ENCODE measurements around the gene OGDHL.
A peak's percentile ranks its signal among the peaks of the same experiment; 100 is the strongest.
"Not testable (repeated sequence)": the region's sequence is repeated elsewhere in the genome, so short reads cannot be mapped to it uniquely, and the experiment has no call there.

The OGDHL gene

DNA sequence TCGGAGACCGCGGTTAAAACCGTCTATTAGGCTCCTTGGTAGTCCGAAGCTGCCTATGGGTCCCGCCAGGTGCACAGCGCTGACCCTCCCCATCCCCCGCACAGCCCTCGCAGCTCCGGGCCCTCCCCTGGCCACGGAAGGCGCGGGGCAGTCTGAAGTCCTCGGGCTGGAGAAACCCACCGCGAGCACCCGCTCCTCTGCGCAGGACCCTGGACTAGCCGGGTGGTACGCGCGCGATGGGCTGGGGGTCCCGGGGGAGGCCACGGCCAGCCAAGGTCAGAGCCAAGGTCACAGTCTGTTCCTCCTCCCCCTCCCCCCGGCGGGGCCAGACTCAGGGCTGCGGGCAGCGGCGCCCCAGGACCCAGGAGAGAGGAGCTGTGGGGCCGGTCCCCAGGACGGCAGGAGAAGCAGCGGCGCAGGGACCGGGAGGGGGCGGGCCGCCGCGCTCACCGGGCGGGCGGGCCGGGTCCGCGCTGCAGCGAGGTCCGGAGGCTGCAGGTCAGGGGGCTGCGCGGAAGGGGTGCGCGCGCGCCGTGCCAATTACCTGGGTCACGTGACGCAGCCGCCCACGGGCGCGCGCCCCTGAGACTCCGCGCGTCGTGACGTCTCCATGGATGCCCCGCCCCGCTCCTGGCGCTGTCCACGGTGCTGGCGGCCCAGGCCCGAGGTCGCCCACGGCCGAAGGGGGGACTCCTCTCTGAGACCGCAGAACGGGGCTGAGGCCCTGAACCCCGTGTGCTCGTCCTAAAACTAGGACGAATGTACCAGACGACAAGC lies at the start of gene OGDHL:
TSS of gene OGDHL (minus strand) at position 535 of the 777 bp plus-strand sequence. CDS start 3,731 bp downstream, outside the sequence.
- DNase-seq (ENCODE audit: extremely low read depth in 1 of 2, low read depth in 1 of 2), result peak; percentile 22 to 30

DNA sequence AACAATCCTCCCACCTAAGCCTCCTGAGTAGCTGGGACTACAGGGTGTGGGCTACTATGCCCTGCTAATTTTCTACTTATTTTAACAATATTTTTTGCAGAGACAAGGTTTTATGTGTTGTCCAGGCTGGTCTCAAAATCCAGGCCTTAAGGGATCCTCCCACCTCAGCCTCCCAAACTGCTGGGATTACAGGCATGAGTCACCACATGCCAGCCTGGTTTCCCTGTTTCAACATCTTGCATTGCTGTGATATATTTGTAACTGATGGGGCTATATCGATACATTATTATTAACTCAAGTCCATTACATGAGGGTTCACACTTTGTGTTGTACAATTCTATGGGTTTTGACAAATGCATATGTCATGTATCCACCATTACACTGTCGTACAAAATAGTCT lies 41.9 kb upstream of the OGDHL start:
- no peak for DNase-seq (ENCODE audit: extremely low read depth in 1 of 2, low read depth in 1 of 2)

DNA sequence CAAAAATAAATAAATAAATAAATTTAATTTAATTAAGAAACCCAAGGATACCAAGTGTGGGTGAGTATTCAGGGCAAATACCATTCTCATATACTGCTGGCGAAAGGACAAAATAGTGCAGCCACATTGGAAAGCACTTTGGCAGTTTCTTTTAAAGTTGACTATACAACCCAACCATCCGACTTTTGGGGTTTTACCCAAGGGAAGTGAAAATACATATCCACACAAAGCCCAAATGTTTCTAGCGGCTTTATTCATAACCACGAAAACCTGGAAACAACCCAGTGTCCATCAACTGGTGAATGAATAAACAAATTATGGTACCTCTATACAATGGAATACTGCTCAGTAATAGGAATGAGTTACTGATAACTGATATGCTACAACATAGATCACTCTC lies 36.2 kb upstream of the OGDHL start:
- no peak for DNase-seq (ENCODE audit: extremely low read depth in 1 of 2, low read depth in 1 of 2)

DNA sequence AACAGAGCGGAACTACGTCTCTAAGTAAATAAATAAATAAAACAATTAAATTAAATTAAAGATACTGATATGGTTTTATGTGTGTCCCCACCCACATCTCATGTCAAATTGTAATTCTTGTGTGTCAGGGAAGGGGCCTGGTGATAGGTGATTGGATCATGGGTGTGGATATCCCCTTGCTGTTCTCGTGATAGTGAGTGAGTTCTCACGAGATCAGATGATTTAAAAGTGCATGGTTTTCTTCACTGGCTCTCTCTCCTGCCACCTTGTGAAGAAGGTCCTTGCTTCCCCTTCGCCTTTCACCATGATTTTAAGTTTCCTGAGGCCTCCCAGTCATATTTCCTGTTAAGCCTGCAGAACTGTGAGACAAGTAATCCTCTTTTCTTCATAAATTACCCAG lies 29.0 kb upstream of the OGDHL start:
- DNase-seq (ENCODE audit: extremely low read depth in 1 of 2, low read depth in 1 of 2), result no peak

DNA sequence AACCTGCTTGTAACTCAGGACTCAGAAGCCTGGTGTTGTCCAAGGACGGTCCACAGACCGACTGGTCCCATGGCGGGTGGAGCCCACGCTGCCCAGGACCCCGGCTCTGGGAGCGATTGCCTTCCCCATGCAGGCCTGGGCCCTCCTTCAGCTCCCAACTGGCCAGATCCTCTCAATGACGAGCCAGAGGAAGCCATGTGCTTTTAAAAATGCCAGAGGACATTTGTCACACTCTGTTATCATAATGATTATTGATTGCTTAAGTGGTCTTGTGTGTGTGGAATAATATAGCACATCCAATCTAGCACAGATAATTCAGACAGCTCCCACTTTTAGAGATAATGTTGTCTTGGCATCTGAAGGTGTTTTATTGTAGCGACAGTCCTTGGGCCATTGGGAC lies 22.6 kb upstream of the OGDHL start:
- no peak for DNase-seq (ENCODE audit: extremely low read depth in 1 of 2, low read depth in 1 of 2)

DNA sequence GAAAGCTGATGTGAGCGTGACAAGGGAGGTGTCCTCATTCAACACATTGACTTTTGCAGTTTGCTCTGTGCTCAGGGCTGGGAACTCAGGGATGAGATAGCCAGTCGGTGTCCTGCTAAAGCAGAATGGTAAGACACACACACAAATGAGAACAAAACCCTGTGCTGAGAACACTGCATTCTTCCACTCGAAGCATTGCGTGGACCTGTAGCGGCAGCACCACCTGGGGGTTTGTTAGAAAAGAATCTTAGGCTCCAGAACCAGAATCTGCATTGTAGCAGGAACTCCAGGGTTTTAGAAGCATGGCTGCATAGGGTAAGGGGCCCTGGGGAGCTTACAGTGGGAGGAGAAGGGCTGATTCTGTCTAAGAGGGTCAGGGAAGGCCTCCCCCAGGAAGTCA lies 21.5 kb upstream of the OGDHL start:
- DNase-seq (ENCODE audit: extremely low read depth in 1 of 2, low read depth in 1 of 2), result no peak

DNA sequence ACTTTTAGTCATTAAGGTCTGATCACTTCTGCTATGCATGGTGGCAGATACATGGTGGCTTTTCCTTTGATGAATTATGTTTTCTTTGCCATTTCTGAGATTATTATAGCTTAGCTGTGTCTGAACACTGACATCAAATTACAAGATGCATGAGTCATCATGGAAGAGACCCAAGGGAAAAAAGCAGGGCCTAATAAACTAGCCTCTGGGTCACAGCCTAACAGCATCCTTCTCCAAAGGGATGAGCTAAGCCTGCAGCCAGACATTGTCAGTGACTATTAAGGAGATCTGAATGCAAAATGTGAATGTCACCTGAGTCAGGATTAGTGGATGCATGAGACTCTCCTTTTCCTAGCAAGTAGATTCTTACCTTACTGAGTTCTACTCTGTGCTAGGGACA lies 19.1 kb upstream of the OGDHL start:
- DNase-seq (ENCODE audit: extremely low read depth in 1 of 2, low read depth in 1 of 2), result no peak

DNA sequence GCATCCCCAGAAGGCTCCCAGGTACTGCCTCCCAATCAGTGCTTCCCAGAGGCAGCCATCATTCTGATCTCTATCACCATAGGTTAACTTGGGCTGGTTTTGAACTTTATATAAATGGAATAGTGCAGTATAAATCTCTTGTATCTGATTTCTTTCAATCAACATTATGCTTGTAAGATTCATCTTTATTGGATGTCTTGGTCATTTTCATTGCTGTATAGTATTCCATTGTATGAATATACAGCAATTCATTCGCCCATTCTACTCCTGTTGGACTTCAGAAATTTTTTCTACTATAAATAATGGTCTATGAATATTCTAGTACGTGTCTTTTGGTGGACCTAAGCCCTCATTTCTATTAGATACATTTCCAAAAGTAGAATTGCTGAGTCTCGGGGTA lies 16.1 kb upstream of the OGDHL start:
- no peak for DNase-seq (ENCODE audit: extremely low read depth in 1 of 2, low read depth in 1 of 2)

DNA sequence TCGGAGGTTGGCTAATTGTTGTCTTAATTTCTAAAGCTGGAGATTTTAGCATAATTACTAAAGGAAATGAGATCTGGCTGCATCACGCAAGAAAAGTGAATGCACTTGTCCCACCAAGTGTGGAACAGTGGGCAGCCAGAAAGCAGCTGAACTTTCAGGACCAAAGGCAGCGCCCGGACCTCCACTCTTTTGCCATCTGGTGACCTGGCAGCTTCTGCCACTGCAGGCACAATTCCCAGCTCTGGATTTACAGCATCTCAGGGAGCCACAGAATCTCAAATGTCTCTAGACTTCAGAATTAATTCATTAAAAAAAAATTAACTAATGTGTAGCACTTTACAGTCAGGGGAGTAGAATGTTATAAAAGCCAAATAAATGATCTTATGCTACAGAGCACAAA lies 14.7 kb upstream of the OGDHL start:
- no peak for DNase-seq (ENCODE audit: extremely low read depth in 1 of 2, low read depth in 1 of 2)

DNA sequence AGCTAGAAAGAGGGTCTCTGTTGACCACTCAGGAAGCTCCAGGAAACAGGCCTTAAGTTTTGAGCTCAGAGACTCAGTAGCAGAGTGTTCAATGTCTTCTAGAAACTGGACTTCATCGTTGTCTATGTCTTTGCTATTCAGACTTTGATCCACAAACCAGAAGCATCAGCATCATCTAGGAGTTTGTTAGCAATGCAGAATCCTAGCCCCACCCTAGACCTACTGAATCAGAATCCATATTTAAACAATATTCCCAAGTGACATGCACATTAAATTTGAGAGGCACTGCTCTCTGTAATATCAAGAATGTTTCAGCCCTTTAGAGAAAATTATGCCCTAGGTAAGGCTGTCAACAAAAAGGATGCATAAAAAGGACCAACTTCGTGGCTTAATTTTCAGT lies 12.9 kb upstream of the OGDHL start:
- no peak for DNase-seq (ENCODE audit: extremely low read depth in 1 of 2, low read depth in 1 of 2)

DNA sequence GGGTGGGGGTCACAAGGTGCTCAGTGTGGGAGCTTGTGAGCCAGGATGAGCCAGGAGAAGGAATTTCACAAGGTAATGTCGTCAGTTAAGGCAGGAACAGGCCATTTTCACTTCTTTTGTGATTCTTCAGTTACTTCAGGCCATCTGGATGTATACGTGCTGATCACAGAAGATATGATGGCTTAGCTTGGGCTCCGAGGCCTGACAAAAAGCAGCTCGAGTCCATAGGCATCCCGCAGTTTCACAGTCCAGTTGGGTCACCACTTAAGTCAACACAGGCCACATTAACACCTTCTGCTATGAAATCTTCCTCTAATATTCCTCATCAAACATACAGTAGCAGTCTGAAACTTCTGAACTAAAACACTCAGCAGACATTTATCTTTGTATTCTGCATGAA lies 10.8 kb upstream of the OGDHL start:
- DNase-seq (ENCODE audit: extremely low read depth in 1 of 2, low read depth in 1 of 2), result not testable (repeated sequence)

DNA sequence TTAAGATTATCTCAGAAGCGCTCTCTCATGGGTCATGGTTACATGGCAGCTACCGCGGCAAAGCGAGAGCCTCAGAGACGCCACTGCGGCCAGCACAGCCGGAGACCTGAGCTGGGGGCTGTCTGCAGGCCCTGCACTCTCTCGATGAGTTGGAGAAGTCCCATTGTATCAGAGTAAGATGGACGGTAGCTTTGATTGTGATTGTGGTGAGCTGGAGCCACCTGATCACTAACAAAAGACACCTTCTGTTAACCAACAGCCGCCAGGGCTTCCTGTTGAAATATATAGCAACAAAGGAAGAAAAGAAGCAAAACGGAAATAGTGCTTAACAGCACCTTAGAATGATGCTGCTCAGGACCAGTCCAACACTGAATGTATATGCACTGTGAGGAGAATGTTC lies 8.9 kb upstream of the OGDHL start:
- DNase-seq (ENCODE audit: extremely low read depth in 1 of 2, low read depth in 1 of 2), result not testable (repeated sequence)

DNA sequence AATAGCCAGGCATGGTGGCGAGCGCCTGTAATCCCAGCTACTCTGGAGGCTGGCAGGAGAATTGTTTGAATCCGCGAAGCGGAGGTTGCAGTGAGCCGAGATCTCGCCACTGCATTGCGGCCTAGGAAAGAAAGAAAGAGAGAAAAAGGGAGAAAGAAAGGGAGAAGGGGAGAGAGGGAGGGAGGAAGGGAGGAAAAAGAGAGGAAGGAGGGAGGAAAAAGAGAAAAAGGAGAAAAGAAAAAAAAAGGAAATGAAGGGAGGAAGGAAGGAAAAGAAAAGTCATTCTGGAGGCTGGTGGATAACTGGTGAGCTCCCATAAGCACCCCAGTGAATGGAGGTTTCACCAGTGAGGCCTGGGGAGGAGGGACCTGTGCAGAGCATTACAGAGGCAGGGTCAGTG lies 7.6 kb upstream of the OGDHL start:
- no peak for DNase-seq (ENCODE audit: extremely low read depth in 1 of 2, low read depth in 1 of 2)

DNA sequence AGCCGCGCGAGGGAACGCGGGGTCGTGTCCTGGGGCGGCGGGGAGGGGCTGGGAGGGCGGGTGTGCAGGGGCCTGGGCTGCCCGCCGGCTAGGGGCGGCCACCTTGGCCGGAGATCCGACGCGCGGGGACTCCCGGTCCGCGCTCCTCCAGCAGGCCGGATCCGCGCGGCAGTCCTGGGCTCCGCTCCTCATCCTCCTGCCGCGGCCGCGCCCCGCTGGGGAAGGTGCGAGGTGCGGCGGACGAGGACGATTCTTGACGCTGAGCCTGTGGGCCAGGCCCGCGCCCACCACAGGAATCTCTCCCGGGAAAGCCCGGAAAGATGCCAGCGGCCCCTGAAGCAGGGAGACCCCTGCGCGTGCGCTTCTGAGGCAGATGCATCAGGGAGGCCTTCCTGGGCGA lies 6.6 kb upstream of the OGDHL start:
- no peak for DNase-seq (ENCODE audit: extremely low read depth in 1 of 2, low read depth in 1 of 2)

DNA sequence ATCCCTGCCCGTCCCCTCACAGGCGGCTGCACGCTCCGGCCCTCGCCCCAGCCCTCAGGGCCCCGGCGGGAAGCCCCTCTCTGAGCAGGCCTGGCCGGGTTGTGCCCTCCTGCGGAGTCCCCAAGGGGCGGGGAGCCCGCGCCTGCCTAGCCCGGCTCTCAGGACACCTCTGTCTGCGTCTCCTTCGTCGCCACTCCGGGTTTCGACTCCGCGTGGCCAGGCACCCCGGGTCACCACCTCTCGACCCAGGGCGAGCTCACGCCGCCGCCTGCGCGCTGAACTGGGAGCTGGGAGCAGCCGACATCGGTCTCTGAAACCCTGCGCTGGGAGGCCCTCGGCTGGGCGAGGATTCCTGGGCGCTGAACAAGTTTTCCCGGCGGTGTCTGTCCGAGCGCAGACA lies 6.2 kb upstream of the OGDHL start:
- no peak for DNase-seq (ENCODE audit: extremely low read depth in 1 of 2, low read depth in 1 of 2)

DNA sequence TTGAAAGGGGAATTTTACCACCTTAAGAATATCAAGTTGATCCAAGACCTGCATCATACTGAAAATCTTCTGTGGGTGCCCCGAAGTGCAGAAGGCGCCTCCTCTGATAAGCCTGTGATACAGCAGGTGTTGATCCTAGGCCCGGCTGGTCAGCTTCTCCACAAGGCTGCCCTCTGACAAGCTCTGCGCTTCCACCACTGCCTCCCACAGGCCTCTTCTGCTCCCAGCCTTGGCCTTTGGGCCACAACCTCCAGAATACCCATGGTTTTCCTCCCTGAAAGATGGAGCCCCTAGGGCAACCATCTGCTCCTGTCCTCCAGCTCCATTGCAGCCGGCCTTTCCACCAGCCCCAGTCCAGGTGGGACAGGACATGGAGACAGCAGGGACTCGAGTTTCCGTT lies 5.6 kb upstream of the OGDHL start:
- no peak for DNase-seq (ENCODE audit: extremely low read depth in 1 of 2, low read depth in 1 of 2)

DNA sequence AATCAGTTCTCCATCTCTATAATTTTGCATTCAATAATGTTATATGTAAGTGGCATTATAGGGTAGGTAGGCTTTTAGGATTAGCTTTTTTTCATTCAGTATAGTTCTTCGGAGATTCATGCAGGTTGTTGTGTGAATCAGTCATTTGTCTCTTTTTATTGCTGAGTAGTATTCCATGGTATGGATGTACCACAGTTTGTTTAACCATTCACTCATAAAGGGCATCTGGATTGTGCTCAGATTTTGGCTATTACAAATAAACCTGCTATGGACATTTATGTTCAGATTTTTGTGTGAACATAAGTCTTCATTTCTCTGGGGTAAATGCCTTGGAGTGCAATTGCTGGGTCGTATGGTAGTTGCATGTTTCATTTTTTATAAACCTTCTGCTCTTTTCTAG lies 4.4 kb upstream of the OGDHL start:
- no peak for DNase-seq (ENCODE audit: extremely low read depth in 1 of 2, low read depth in 1 of 2)

DNA sequence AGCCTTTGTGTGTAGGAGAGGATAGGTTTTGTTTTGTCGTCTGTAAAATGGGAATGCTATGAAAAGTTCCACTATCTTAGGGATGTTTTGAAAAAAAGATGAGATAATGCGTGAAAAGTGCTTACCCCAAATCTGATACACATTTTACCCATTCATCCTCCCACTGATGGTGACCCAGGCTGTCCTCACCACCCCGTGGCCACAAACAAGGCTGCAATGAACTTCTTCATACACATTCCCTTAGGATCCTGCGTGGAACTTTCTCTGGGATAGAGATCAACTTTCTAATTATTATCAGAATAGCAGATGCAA lies 399 bp upstream of the OGDHL start:
- no peak for DNase-seq (ENCODE audit: extremely low read depth in 1 of 2, low read depth in 1 of 2)

DNA sequence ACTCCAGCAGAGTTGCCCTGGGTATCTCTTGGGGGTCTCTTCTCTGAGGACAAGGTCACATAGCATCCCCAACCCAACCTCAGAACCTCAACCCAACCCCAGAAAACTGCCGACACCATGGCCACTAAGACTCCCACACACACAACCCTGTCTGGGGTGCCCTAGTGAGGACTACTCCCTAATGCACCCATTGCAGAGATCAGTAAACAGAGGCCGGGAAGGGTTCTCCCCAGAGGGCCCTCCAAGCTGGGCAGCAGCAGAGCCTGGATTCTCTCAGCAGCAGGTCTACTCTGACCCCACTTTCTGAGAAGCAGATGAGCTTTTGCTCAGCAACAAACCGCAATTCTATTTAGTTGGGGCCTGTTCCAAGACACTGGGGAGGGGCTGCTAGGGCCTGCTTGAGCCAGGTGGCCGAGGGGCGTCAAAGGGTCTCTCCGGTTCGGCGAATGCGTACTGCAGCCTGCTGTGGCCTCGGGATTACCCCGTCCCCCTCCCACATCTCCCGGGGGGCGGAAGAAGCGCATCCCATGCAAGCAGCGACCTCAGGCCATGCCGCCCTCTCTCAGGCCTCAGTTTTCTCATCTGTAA lies 828 bp downstream of the OGDHL start:
- no peak for DNase-seq (ENCODE audit: extremely low read depth in 1 of 2, low read depth in 1 of 2)

DNA sequence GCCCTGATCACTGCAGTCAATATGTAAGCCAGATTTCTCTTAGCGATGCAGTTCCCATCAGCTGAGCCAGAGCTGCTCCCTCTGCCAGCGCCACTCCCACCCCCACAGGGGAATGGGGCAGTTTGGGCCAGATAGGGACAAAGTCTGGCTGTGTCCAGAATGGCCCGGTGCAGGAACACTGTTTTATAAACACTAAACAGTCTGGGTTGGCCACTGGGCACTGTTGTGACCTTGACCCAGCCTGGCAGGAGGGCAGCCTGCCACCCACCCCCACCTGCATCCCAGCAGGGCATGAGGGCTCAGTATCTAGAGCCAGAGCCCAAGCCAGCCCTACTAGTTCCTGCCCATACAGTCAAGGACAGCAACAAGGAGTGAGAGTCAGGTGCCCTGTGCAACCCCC lies 1.3 kb downstream of the OGDHL start:
- DNase-seq (ENCODE audit: extremely low read depth in 1 of 2, low read depth in 1 of 2), result no peak

DNA sequence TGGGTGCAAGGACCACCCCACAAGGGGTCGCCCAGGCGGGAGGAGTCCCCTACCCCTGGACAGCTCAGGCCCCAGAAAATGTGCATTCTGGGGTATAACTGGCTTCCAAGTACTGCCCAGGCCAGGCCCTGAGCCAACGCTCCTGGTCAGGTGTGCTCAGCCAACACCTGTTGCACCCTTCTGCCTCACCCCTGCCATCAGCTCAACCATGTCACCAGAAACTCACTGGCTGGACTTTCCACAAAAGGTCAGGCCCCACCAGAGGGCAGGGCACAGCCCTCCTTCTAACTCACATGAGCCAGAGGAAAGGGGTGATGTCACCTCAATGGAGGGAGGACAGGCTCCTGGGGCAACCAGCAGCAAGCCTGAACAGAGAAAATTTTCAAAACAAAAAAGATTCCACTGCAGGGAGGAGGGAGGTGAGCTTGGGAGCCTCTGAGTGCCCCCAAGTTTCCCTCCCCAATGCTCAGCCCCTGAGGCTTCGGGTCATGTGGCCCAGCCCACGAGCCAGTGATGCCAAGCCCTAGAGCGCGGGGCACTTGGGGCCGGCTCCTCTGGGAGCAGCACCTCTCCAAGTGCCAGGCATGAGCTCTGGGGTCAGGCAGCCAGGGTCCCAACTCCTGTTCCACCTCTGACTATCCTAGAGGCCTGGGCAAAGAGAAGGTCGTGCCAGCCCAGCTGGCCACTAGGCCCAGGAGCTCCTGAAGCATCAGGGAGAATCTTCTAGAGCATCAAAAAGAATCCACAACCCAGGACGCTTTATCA lies 2.2 kb downstream of the OGDHL start:
- no peak for DNase-seq (ENCODE audit: extremely low read depth in 1 of 2, low read depth in 1 of 2)

DNA sequence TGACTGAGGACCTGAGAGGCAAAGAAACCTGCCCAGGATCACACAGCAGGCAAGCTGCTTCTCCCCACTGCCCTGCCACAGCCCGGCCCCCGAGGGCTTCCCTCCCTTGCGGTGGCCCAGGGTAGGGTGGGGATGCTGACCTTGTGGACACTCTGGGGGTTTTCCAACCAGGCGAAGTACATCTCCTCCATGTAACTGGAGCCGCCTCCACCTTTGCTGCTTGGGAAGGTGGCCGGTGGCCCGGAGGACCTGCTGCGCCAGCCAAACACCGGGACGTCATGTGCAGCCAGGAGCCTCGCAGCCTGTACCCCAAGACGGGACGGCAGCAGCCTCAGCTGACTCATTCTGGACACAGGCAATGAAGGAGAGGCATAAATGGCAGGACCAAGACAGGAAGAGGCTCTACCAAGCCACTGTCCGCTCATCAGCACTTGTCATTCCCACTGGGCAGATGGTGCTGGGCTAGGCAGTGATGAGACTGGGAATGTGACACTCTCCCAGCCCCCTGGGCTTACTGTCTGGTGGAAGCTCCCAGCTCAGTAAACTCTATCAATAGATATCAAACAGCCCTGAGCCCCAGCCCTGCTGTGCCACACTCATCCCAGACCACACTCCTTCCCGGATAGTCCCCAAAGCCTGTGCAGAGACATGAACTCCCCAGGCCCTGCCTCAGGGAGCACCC lies 3.7 kb downstream of the OGDHL start:
- DNase-seq (ENCODE audit: extremely low read depth in 1 of 2, low read depth in 1 of 2), result no peak

Measured in stimulated activated CD8-positive, alpha-beta memory T cell treated with anti-CD3 and anti-CD28 coated beads, Interleukin-7, amount 100 ng/mL, for 48 hours (primary cell).